ENCODE measurements around the gene FGFR4. TPM values are rescaled to one million over a fixed set of nuclear protein-coding genes. Genes with fewer than 3 reads are reported as not detected.

The FGFR4 gene
- total RNA-seq, 1 experiment from 2014 or later: 14.7 TPM

DNA sequence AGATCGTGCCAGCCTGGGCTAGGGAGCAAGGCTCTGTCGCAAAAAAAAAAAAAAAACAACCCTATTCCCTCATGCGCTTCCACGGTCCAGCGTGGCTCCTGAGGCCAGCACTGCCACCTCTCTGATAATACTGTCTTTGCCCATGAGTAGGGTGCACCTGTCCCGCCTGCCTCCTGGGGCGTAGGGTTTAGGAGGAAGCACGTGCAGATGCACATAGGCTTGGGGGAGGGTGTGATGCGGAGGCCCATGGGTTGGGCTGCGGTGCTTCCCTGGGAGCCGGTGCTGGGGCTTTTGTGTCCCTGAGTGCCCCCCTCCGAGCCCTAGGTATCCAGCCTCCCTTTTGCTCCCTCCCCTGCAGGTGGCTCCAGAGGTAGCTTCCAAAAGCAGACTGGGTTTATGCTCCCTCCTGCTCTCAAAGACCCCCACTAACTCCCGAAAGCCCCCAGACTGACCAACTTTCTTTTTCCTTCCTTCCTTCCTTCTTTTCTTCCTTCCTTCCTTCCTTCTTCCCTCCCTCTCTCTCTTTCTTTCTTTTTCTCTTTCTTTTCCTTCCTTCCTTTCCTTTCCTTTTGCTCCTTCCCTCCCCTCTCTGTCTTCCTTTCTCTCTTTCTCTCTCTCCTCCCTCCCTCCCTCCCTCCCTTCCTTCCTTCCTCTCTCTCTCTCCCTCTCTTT, 12.8 kb downstream of the FGFR4 start:
- Histone ChIP-seq H2AFZ (no peak overlapping the region), H3K4me1 (replicated peaks; ENCODE audit: insufficient read depth) (no peaks in the 10 kb centered on the region), H3K36me3 (ENCODE audit: low read depth) (no peaks in the 10 kb centered on the region), H4K20me1 (ENCODE audit: insufficient read depth) (no peaks in the 10 kb centered on the region), H3K4me2 (no peak overlapping the region), H3K4me3 (no peak overlapping the region), H3F3A (ENCODE audit: insufficient read depth, low read depth) (no peaks in the 10 kb centered on the region), H3K79me2 (ENCODE audit: low read depth) (no peaks in the 10 kb centered on the region), H3K27me3 (ENCODE audit: insufficient read depth, low read depth) (no peaks in the 10 kb centered on the region), H3K9me3 (ENCODE audit: insufficient read depth, low read depth) (no peaks in the 10 kb centered on the region), H3K27ac (no peak overlapping the region), H3K9me2 (ENCODE audit: insufficient read depth) (no peaks in the 10 kb centered on the region)
- no TSS peak for BruUV-seq (replicated peaks)
- ChIA-PET POLR2A (ENCODE audit: unreplicated experiment) (no interaction called here), CTCF (interaction anchor here (0.7 to 1.1 kb wide), 2 partner anchors 28 to 689 kb away, joined by 3 to 5 read pairs; no protein-coding TSS in a partner anchor)
- intact Hi-C loops (cut with micrococcal nuclease; ENCODE audit: unreplicated experiment): no loop called here
- no peak for DNase-seq
- no peak for TF ChIP-seq EZH2 (IDR thresholded peaks at IDR 0.05; ENCODE audit: low read depth)
- TF ChIP-seq CTCF (conservative IDR thresholded peaks at IDR 0.05): no peak

DNA sequence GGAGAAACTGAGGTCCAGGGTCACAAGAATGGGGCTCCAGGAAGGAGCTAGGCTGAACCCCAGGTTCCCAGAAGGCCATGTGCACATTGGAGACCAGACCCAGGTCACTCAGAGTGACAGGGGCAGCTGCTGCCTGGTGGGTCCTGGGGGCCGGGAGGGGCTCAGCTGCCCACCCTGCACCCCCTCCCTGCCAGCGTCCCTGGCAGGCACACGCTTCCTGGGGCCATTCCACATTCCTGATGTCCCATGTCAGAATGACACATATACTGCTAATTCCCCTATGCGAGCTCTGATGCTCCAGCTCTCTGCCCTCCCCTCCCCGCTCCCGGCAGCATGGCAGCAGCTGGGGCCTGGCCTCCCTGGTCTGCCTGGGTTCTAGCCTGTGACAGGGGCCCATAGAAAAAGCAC, 14.0 kb downstream of the FGFR4 start:
- no peak overlapping the region for H2AFZ ChIP-seq
- intact Hi-C loops (cut with micrococcal nuclease; ENCODE audit: unreplicated experiment): no loop called here
- H3K27ac ChIP-seq: no peak overlapping the region

GRCh38 chr5:177103523-177104253, 17.0 kb downstream of the FGFR4 start:
- no peaks in the 10 kb centered on the region for H3K4me1 ChIP-seq (replicated peaks; ENCODE audit: insufficient read depth)
- no TSS peak for BruUV-seq (replicated peaks)

More for the DNA sequence above, 14.0 kb downstream of the FGFR4 start:
- Histone ChIP-seq H3F3A (ENCODE audit: insufficient read depth, low read depth) (no peaks in the 10 kb centered on the region), H3K4me3 (no peak overlapping the region), H3K36me3 (ENCODE audit: low read depth) (no peaks in the 10 kb centered on the region), H3K4me2 (no peak overlapping the region), H3K79me2 (ENCODE audit: low read depth) (no peaks in the 10 kb centered on the region), H3K9me2 (ENCODE audit: insufficient read depth) (no peaks in the 10 kb centered on the region), H3K9me3 (ENCODE audit: insufficient read depth, low read depth) (no peaks in the 10 kb centered on the region), H3K4me1 (replicated peaks; ENCODE audit: insufficient read depth) (no peaks in the 10 kb centered on the region), H4K20me1 (ENCODE audit: insufficient read depth) (no peaks in the 10 kb centered on the region), H3K27me3 (ENCODE audit: insufficient read depth, low read depth) (no peaks in the 10 kb centered on the region)
- CTCF ChIA-PET: no interaction called here
- no peak for TF ChIP-seq CTCF (conservative IDR thresholded peaks at IDR 0.05)
- no TSS peak for BruUV-seq (replicated peaks)
- POLR2A ChIA-PET (ENCODE audit: unreplicated experiment): no interaction called here
- DNase-seq: no peak

More at GRCh38 chr5:177103523-177104253, 17.0 kb downstream of the FGFR4 start:
- H3K9me2 ChIP-seq (ENCODE audit: insufficient read depth): no peaks in the 10 kb centered on the region
- ChIA-PET CTCF (interaction anchor here (0.8 kb wide), 1 partner anchor 443 kb away, joined by 5 read pairs; no protein-coding TSS in a partner anchor), POLR2A (ENCODE audit: unreplicated experiment) (no interaction called here)
- H3K27ac ChIP-seq: no peak overlapping the region
- no peak for DNase-seq
- TF ChIP-seq CTCF (conservative IDR thresholded peaks at IDR 0.05) (no peak), EZH2 (IDR thresholded peaks at IDR 0.05; ENCODE audit: low read depth) (no peak)
- H3F3A ChIP-seq (ENCODE audit: insufficient read depth, low read depth): no peaks in the 10 kb centered on the region
- no peaks in the 10 kb centered on the region for H4K20me1 ChIP-seq (ENCODE audit: insufficient read depth)
- no peaks in the 10 kb centered on the region for H3K36me3 ChIP-seq (ENCODE audit: low read depth)
- no peaks in the 10 kb centered on the region for H3K9me3 ChIP-seq (ENCODE audit: insufficient read depth, low read depth)
- no peaks in the 10 kb centered on the region for H3K27me3 ChIP-seq (ENCODE audit: insufficient read depth, low read depth)
- H2AFZ ChIP-seq: no peak overlapping the region
- no peak overlapping the region for H3K4me3 ChIP-seq
- intact Hi-C loops (cut with micrococcal nuclease; ENCODE audit: unreplicated experiment): no loop called here
- H3K4me2 ChIP-seq: no peak overlapping the region
- no peaks in the 10 kb centered on the region for H3K79me2 ChIP-seq (ENCODE audit: low read depth)
